ENCODE data around the gene STAMBPL1. TPM values are rescaled to one million over a fixed set of nuclear protein-coding genes. Genes with fewer than 3 reads are reported as not detected.

The STAMBPL1 gene
- total and polyA plus RNA-seq, 2 donors (not counting 3 experiments of a cell fraction or from before 2014, with no cell fraction given): 0.70 to 1.8 TPM

GRCh38 chr10:88911116-88911515 is 31.1 kb downstream of the STAMBPL1 start:
- Histone ChIP-seq H3K9me3 (replicated peaks; ENCODE audit: control insufficient read depth, insufficient read depth, low read length) (no peaks in the 10 kb centered on the region), H3K4me3 (replicated peaks in 1 of 3; ENCODE audit: insufficient read depth in 1 of 3, low read depth in 1 of 3, low read length in 3 of 3) (no peak overlapping the region), H4K20me1 (replicated peaks; ENCODE audit: control insufficient read depth, extremely low read depth, insufficient read depth, low read length) (no peaks in the 10 kb centered on the region), H2AFZ (ENCODE audit: low read depth, low read length) (no peak overlapping the region), H3K36me3 (ENCODE audit: control insufficient read depth in 2 of 2, extremely low read depth in 1 of 2, insufficient read depth in 2 of 2, low read length in 2 of 2) (no peaks in the 10 kb centered on the region), H3K27me3 (ENCODE audit: control insufficient read depth in 2 of 2, insufficient read depth in 2 of 2, low read length in 2 of 2) (no peaks in the 10 kb centered on the region), H3K4me1 (ENCODE audit: control insufficient read depth, extremely low read depth, insufficient read depth, low read length) (no peaks in the 10 kb centered on the region), H3K4me2 (ENCODE audit: insufficient read depth, low read length) (no peak overlapping the region), H3K9ac (replicated peaks; ENCODE audit: extremely low read depth, insufficient read depth, low read length) (no peak overlapping the region), H3K9me1 (replicated peaks; ENCODE audit: control insufficient read depth, extremely low read depth, insufficient read depth, low read length) (no peaks in the 10 kb centered on the region), H3K79me2 (ENCODE audit: control insufficient read depth, insufficient read depth, low read length) (no peaks in the 10 kb centered on the region), H3K27ac (ENCODE audit: insufficient read depth, low read depth, low read length) (no peak overlapping the region)
- ChIA-PET CTCF (interaction anchor here (1.0 to 1.2 kb wide), 3 partner anchors 13 to 346 kb away, joined by 3 to 5 read pairs (median 3); no protein-coding TSS in a partner anchor), POLR2A (no interaction called here)
- BruUV-seq (replicated peaks): no TSS peak
- TF ChIP-seq GATA2 (IDR thresholded peaks at IDR 0.05; ENCODE audit: insufficient read depth, insufficient read length, low read depth, low read length) (no peak), POLR2A (IDR thresholded peaks at IDR 0.05; ENCODE audit: low read depth, low read length) (no peak), CTCF (IDR thresholded peaks at IDR 0.05; ENCODE audit: extremely low read depth in 1 of 2, insufficient read depth in 1 of 2, low read depth in 1 of 2, low read length in 2 of 2) (no peak), POLR2AphosphoS5 (IDR thresholded peaks at IDR 0.05; ENCODE audit: insufficient read depth, low read depth, low read length) (no peak), MAX (IDR thresholded peaks at IDR 0.05; ENCODE audit: insufficient read depth, insufficient read length) (no peak), MYC (IDR thresholded peaks at IDR 0.05; ENCODE audit: low read depth, low read length) (no peak), EZH2 (IDR thresholded peaks at IDR 0.05; ENCODE audit: borderline replicate concordance, low read depth, low read length, severe bottlenecking) (no peak), FOS (IDR thresholded peaks at IDR 0.05; ENCODE audit: borderline replicate concordance, insufficient read depth, low read length) (no peak), JUN (IDR thresholded peaks at IDR 0.05; ENCODE audit: borderline replicate concordance, insufficient read depth, insufficient read length, low read depth) (no peak)
- no peak for FAIRE-seq
- dilution Hi-C loops (cut with MboI; ENCODE audit: extremely low pct_ligation_motif_present, low sequenced_read_pairs): no loop called here
- intact Hi-C loops (cut with micrococcal nuclease): no loop called here
- no peak for DNase-seq (ENCODE audit: low read depth, low spot score)

Data from endothelial cell of umbilical vein (primary cell).